ENCODE data around the gene CDH2. TPM values are rescaled to one million over a fixed set of nuclear protein-coding genes. Genes with fewer than 3 reads are reported as not detected.

Gene CDH2
- total and polyA plus RNA-seq, 2 experiments from 2014 or later, result 103 to 165 TPM

DNA sequence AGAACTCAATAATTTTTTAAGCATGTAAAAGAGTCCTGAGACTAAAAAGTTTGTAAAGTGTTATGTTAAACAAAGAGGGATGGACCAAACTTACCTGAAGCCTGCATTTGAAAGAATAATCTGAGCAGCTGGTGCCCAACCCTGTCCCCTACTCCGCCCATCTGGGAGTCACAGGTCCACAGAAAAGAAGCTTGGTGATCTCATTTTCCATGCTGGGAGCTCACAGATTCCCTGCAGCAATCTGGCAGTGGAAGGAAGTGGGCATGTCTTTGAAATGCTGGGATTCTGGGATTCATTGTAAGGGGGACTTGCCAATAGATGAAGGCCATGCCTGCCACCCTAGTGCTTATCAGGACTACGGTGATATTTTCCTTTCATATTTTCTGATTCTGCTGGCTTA, 17.9 kb downstream of the CDH2 start:
- Histone ChIP-seq H3K4me2 (ENCODE audit: unreplicated experiment) (no peak overlapping the region), H2AFZ (no peak overlapping the region), H3K4me3 (no peak overlapping the region), H4K20me1 (ENCODE audit: insufficient read depth) (peaks cover 6% of the 10 kb centered on the region; the same call in 1 of the 2 replicates), H3F3A (ENCODE audit: insufficient read depth) (peaks cover 48% of the 10 kb centered on the region), H3K27ac (no peak overlapping the region), H3K4me1 (ENCODE audit: insufficient read depth) (peaks cover 43% of the 10 kb centered on the region), H3K9me2 (ENCODE audit: insufficient read depth) (no peaks in the 10 kb centered on the region), H3K36me3 (ENCODE audit: low read depth) (no peaks in the 10 kb centered on the region), H3K9ac (no peak overlapping the region), H3K79me2 (ENCODE audit: insufficient read depth) (peaks cover 100% of the 10 kb centered on the region), H3K27me3 (replicated peaks; ENCODE audit: insufficient read depth) (no peaks in the 10 kb centered on the region), H3K9me3 (ENCODE audit: low read depth) (no peaks in the 10 kb centered on the region)
- DNase-seq, result peak; percentile 58
- in situ Hi-C loops (cut with MboI), result no loop called here
- TF ChIP-seq EZH2 (IDR thresholded peaks at IDR 0.05; ENCODE audit: insufficient read depth, poor library complexity, severe bottlenecking) (no peak), EZH2phosphoT487 (IDR thresholded peaks at IDR 0.05; ENCODE audit: insufficient read depth, low read depth) (no peak)
- WGBS, 2 experiments (ENCODE audit: low coverage in 1 of 2, low lambda C conversion rate in 2 of 2, missing lambda C conversion rate in 2 of 2), result 41 to 44% methylated on average over 2 of the region's 2 CpGs

DNA sequence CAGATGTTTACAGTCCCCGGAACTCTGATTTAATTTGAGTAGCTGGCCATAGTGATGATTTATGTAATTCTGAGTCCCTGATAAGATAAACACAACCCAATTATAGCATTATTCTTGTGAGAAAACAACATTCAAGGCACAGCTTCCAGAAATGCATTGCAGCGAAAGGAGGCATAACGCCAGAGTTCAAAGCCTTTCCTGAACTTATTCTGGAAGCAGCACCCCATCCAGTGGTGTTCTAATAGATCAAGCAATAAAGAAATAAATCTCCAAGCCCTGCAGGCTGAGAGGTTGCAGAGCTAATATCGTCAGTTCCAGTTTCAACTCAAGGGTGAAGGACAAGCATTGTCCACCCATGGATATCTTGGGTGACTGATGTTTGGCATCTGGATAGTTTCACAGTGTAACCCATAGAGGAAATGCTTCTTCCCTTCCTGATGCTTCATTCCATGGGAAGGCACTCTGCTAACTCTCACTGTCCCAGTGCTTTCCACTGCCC, 18.8 kb downstream of the CDH2 start:
- peak overlapping the region; percentile 16; the same call in 1 of the 2 replicates for H3K4me3 ChIP-seq
- peaks cover 42% of the 10 kb centered on the region for H3K4me1 ChIP-seq (ENCODE audit: insufficient read depth)
- H3K4me2 ChIP-seq (ENCODE audit: unreplicated experiment), result peak overlapping the region; percentile 28
- in situ Hi-C loops (cut with MboI), result no loop called here
- no peaks in the 10 kb centered on the region for H3K9me2 ChIP-seq (ENCODE audit: insufficient read depth)
- H3K27ac ChIP-seq, result no peak overlapping the region
- no peaks in the 10 kb centered on the region for H3K36me3 ChIP-seq (ENCODE audit: low read depth)
- H4K20me1 ChIP-seq (ENCODE audit: insufficient read depth), result peaks cover 6% of the 10 kb centered on the region; the same call in 1 of the 2 replicates
- H3K9ac ChIP-seq, result no peak overlapping the region
- WGBS, 2 experiments (ENCODE audit: low coverage in 1 of 2, low lambda C conversion rate in 2 of 2, missing lambda C conversion rate in 2 of 2), result 21 to 24% methylated on average over 4 of the region's 4 CpGs
- no peaks in the 10 kb centered on the region for H3K9me3 ChIP-seq (ENCODE audit: low read depth)
- peaks cover 38% of the 10 kb centered on the region for H3F3A ChIP-seq (ENCODE audit: insufficient read depth)
- no peak overlapping the region for H2AFZ ChIP-seq
- DNase-seq, result no peak
- H3K79me2 ChIP-seq (ENCODE audit: insufficient read depth), result peaks cover 100% of the 10 kb centered on the region
- no peaks in the 10 kb centered on the region for H3K27me3 ChIP-seq (replicated peaks; ENCODE audit: insufficient read depth)
- TF ChIP-seq EZH2phosphoT487 (IDR thresholded peaks at IDR 0.05; ENCODE audit: insufficient read depth, low read depth), result no peak
- TF ChIP-seq EZH2 (IDR thresholded peaks at IDR 0.05; ENCODE audit: insufficient read depth, poor library complexity, severe bottlenecking), result no peak

DNA sequence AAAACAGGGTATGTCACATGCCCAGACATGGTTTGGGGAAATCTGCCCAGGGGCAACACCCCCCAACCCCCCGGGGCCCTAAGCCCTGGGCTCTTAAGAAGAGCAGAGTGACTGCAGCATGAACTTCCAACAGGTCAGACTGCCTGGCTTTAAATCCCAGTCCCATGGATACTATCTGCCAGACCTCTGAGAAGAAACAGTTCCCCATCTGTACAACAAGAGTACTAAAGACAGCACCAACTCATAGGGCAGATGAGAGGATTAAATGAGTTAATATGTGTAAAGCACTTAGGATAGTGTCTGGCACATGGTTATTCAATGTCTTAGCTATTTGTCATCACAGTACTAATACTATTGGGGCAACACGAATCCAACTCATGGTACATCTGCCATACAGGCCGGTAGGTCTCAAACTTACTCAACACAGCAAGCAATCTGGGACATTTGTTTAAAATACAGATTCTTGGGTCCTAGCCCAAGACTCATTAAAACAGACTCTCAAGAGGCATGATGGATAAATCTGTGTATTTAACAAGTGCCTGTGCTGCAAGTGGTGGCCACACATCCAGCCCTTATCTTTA, 23.4 kb downstream of the CDH2 start:
- Histone ChIP-seq H2AFZ (no peak overlapping the region), H3K27ac (no peak overlapping the region), H3K27me3 (replicated peaks; ENCODE audit: insufficient read depth) (no peaks in the 10 kb centered on the region), H3K9me3 (ENCODE audit: low read depth) (no peaks in the 10 kb centered on the region), H3K4me3 (no peak overlapping the region), H4K20me1 (ENCODE audit: insufficient read depth) (peaks cover 6% of the 10 kb centered on the region; the same call in 1 of the 2 replicates), H3K4me2 (ENCODE audit: unreplicated experiment) (peak overlapping the region; percentile 8), H3K9me2 (ENCODE audit: insufficient read depth) (no peaks in the 10 kb centered on the region), H3F3A (ENCODE audit: insufficient read depth) (peaks cover 32% of the 10 kb centered on the region), H3K4me1 (ENCODE audit: insufficient read depth) (peaks cover 23% of the 10 kb centered on the region), H3K79me2 (ENCODE audit: insufficient read depth) (peaks cover 100% of the 10 kb centered on the region), H3K9ac (no peak overlapping the region), H3K36me3 (ENCODE audit: low read depth) (no peaks in the 10 kb centered on the region)
- no peak for TF ChIP-seq EZH2phosphoT487 (IDR thresholded peaks at IDR 0.05; ENCODE audit: insufficient read depth, low read depth)
- TF ChIP-seq EZH2 (IDR thresholded peaks at IDR 0.05; ENCODE audit: insufficient read depth, poor library complexity, severe bottlenecking), result no peak
- 49 to 51% methylated on average over 3 of the region's 3 CpGs for WGBS, 2 experiments (ENCODE audit: low coverage in 1 of 2, low lambda C conversion rate in 2 of 2, missing lambda C conversion rate in 2 of 2)
- peak; percentile 54 for DNase-seq
- in situ Hi-C loops (cut with MboI), result no loop called here

DNA sequence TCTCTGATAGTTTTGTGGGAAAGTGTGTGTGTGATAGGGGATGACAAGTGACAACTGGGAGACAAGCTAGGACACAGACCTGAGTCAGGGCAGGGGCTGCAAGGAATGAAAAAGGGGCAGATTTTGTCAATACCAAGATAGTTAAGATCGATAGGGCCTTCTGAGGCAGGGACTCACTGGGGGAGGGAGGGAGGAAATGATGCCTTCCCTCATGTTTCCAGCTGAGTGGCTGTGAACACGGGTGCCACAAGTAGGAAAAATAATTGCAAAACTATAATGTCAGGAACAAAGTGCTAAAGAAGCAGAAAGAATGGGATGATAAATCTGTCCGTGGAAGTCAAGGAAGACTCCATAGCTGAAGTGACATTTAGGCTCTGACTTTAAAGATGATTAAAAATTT, 24.2 kb downstream of the CDH2 start:
- H3K79me2 ChIP-seq (ENCODE audit: insufficient read depth), result peaks cover 100% of the 10 kb centered on the region
- H3K9me2 ChIP-seq (ENCODE audit: insufficient read depth), result no peaks in the 10 kb centered on the region
- TF ChIP-seq EZH2 (IDR thresholded peaks at IDR 0.05; ENCODE audit: insufficient read depth, poor library complexity, severe bottlenecking) (no peak), EZH2phosphoT487 (IDR thresholded peaks at IDR 0.05; ENCODE audit: insufficient read depth, low read depth) (no peak)
- H3K4me2 ChIP-seq (ENCODE audit: unreplicated experiment), result peak overlapping the region; percentile 8
- no peaks in the 10 kb centered on the region for H3K27me3 ChIP-seq (replicated peaks; ENCODE audit: insufficient read depth)
- peaks cover 30% of the 10 kb centered on the region for H3F3A ChIP-seq (ENCODE audit: insufficient read depth)
- H2AFZ ChIP-seq, result no peak overlapping the region
- no peak overlapping the region for H3K9ac ChIP-seq
- H4K20me1 ChIP-seq (ENCODE audit: insufficient read depth), result peaks cover 6% of the 10 kb centered on the region; the same call in 1 of the 2 replicates
- H3K4me3 ChIP-seq, result no peak overlapping the region
- peaks cover 23% of the 10 kb centered on the region for H3K4me1 ChIP-seq (ENCODE audit: insufficient read depth)
- no peak for DNase-seq
- no peaks in the 10 kb centered on the region for H3K9me3 ChIP-seq (ENCODE audit: low read depth)
- in situ Hi-C loops (cut with MboI), result no loop called here
- WGBS, 2 experiments (ENCODE audit: low coverage in 1 of 2, low lambda C conversion rate in 2 of 2, missing lambda C conversion rate in 2 of 2), result 10 to 12% methylated on average over 3 of the region's 3 CpGs
- H3K27ac ChIP-seq, result no peak overlapping the region
- no peaks in the 10 kb centered on the region for H3K36me3 ChIP-seq (ENCODE audit: low read depth)
